GM12878 (cell line): ENCODE measurements around the gene ARHGAP12. TPM values are rescaled to one million over a fixed set of nuclear protein-coding genes. Genes with fewer than 3 reads are reported as not detected.

ENCODE experiments used
- BHLHE40 ChIP-seq, 2 experiments: fragments of 450-650 bp in 1 of 2; IDR thresholded peaks; 2 replicates each; pipeline ENCODE4 v1.6.1; 2011 to 2017; ENCODE audit warnings: low read depth in 2 of 2, borderline replicate concordance in 1 of 2, improper control_type of control experiment in 1 of 2, low read length in 1 of 2, mild to moderate bottlenecking in 1 of 2
- CHD1 ChIP-seq: IDR thresholded peaks from 2 replicates; pipeline ENCODE4 v1.6.1; 2012; ENCODE audit warnings: low read depth, low read length, improper control_type of control experiment
- HCFC1 ChIP-seq: fragments of 150-350 bp; IDR thresholded peaks from 2 replicates; pipeline ENCODE4 v1.6.1; 2014; ENCODE audit warnings: low read length
- HDAC6 ChIP-seq: fragments of 200-600 bp; sonication (generic); IDR thresholded peaks from one replicate; pipeline ENCODE4 v1.8.0; 2017; ENCODE audit warnings: antibody characterized with exemption; ENCODE audit not compliant: unreplicated experiment
- JUND ChIP-seq: IDR thresholded peaks from 2 replicates; pipeline ENCODE4 v1.6.1; 2012; ENCODE audit warnings: low read depth, mild to moderate bottlenecking, low read length, improper control_type of control experiment, moderate library complexity
- LARP7 ChIP-seq: fragments of 450-650 bp; IDR thresholded peaks from 2 replicates; pipeline ENCODE4 v1.6.1; 2017; ENCODE audit warnings: mild to moderate bottlenecking
- NRF1 ChIP-seq: conservative IDR thresholded peaks from 2 replicates; pipeline ENCODE4 v1.6.1; 2011; ENCODE audit warnings: mild to moderate bottlenecking, low read depth, low read length, improper control_type of control experiment
- SUPT20H ChIP-seq: IDR thresholded peaks from 2 replicates; pipeline ENCODE4 v1.6.1; 2011; ENCODE audit warnings: low read depth, mild to moderate bottlenecking, low read length, moderate library complexity, borderline replicate concordance; ENCODE audit not compliant: control insufficient read depth
- SUZ12 ChIP-seq: fragments of 200-600 bp; sonication (generic); IDR thresholded peaks from one replicate; pipeline ENCODE4 v1.6.1; 2018; ENCODE audit warnings: antibody characterized with exemption, mild to moderate bottlenecking; ENCODE audit not compliant: unreplicated experiment
- WRNIP1 ChIP-seq: IDR thresholded peaks from 2 replicates; pipeline ENCODE4 v1.6.1; 2011; ENCODE audit warnings: low read depth, low read length, improper control_type of control experiment, borderline replicate concordance
- ZBTB33 ChIP-seq: fragments of 450-650 bp; IDR thresholded peaks from 2 replicates; pipeline ENCODE4 v1.6.1; 2017; ENCODE audit warnings: mild to moderate bottlenecking
- ZNF622 ChIP-seq: fragments of 450-650 bp; IDR thresholded peaks from 2 replicates; pipeline ENCODE4 v1.6.1; 2017; ENCODE audit warnings: mild to moderate bottlenecking, inconsistent platforms
- polyA plus RNA-seq, 11 experiments: library from polyadenylated mRNA; depleted of rRNA in 4 of 11; unstranded in 6 of 11; stranded (reverse) in 5 of 11; fragments of >200 nt; fragmentation: Nextera tagmentation in 4 of 11; fragmentation: Illumina TruSeq in 1 of 11; extraction: Ambion mirVana in 4 of 11; extraction: Trizol in 1 of 11; gene quantifications; 1 replicate in 1 of 11; 2 replicates in 10 of 11; pipeline versions ENCODE4 v1.2.1 to v1.2.3, GENCODE V29; 2011 to 2016; ENCODE audit warnings: inconsistent platforms in 2 of 11, missing spikeins in 2 of 11, low read depth in 1 of 11
- small RNA-seq: library from RNA; depleted of rRNA; stranded (forward); fragments of <200 nt; gene quantifications from one replicate; pipeline ENCODE3, GENCODE V24; 2014
- total RNA-seq, 4 experiments: library from RNA; depleted of rRNA in 3 of 4; stranded (reverse); fragments of >200 nt in 3 of 4; fragmentation: Illumina TruSeq in 1 of 4; extraction: Trizol in 1 of 4; gene quantifications; 2 replicates each; pipeline versions ENCODE4 v1.2.1 to v1.2.3, GENCODE V29; 2013 to 2021

ARHGAP12 gene
- total and polyA plus RNA-seq, 10 of the 15 experiments (the other 5 are each of a cell fraction or from before 2014, with no cell fraction given), result 5.4 to 15.6 (median 8.5) TPM

GRCh38 chr10:31756101-31756728, 172.4 kb downstream of the ARHGAP12 start (continued):
- TF ChIP-seq ZBTB33 (no peak), BHLHE40 (IDR thresholded peaks at IDR 0.05; ENCODE audit: borderline replicate concordance in 1 of 2, low read depth in 2 of 2, low read length in 1 of 2) (no peak), LARP7 (no peak), CHD1 (no peak), NRF1 (no peak), HDAC6 (no peak), HCFC1 (no peak), WRNIP1 (no peak), JUND (no peak), SUPT20H (no peak), SUZ12 (no peak), ZNF622 (no peak)

Small RNAs within 50 kb of the gene (small RNA-seq; reads per million reads assigned to genes)
- not detected for gene RF00019

Other genes starting within 250 kb of the ARHGAP12 start
- 32.6 and 38.7 TPM in 2 replicates for gene KIF5B, start 127.6 kb upstream of the ARHGAP12 start, total RNA-seq (2014; rRNA removed)
- 46.3 and 47.4 TPM in 2 replicates for gene KIF5B, start 127.6 kb upstream of the ARHGAP12 start, total RNA-seq (2014; rRNA removed; fragmentation: Illumina TruSeq; extraction: Trizol)
- gene KIF5B, start 127.6 kb upstream of the ARHGAP12 start, total RNA-seq (2021), result 41.3 and 42.3 TPM in 2 replicates
- gene KIF5B, start 127.6 kb upstream of the ARHGAP12 start, polyA plus RNA-seq (2011; rRNA removed), result 27.9 and 45.7 TPM in 2 replicates
- 44.8 and 55.7 TPM in 2 replicates for gene KIF5B, start 127.6 kb upstream of the ARHGAP12 start, polyA plus RNA-seq (2014; fragmentation: Illumina TruSeq; extraction: Trizol)
- 10 to 100 TPM; 14.7 to 15.3 TPM for gene KIF5B, start 127.6 kb upstream of the ARHGAP12 start, polyA plus RNA-seq (2014; fragmentation: Nextera tagmentation; extraction: Ambion mirVana)
- gene KIF5B, start 127.6 kb upstream of the ARHGAP12 start, polyA plus RNA-seq (2014; rRNA removed), result 22.4 and 25.2 TPM in 2 replicates
- gene KIF5B, start 127.6 kb upstream of the ARHGAP12 start, polyA plus RNA-seq (2016; fragmentation: Nextera tagmentation; extraction: Ambion mirVana), result 10 to 100 TPM; 33.5 to 34.0 TPM